HCT116 (cell line): ENCODE data around the gene MAT2B. TPM values are rescaled to one million over a fixed set of nuclear protein-coding genes. Genes with fewer than 3 reads are reported as not detected.

Experiments
- ATAC-seq: fragments of 200-7000 bp; cut with Tn5 transposase; 2 replicates; pipeline ENCODE4 v1.9.1; 2020; ENCODE audit warnings: mild to moderate bottlenecking, moderate library complexity
- BruUV-seq: library from RNA; stranded (reverse); fragments of 400-500 nt; replicated peaks from 2 replicates; lab custom pipeline; 2021; lab: Mats Ljungman, UMichigan
- CTCF ChIA-PET: fragments of 300-600 bp; sonication (Branson Sonifier 250); formaldehyde crosslinking; loops from one replicate; lab custom pipeline; 2021; ENCODE audit warnings: antibody characterized with exemption; lab: Charles Lee
- POLR2A ChIA-PET: fragments of 300-600, 350-600 bp; sonication (Branson Sonifier 250); formaldehyde crosslinking; loops from one replicate; lab custom pipeline; 2021; ENCODE audit warnings: antibody characterized with exemption; lab: Charles Lee
- RAD21 ChIA-PET, 2 experiments: fragments of 300-600 bp; sonication (Branson Sonifier 250); formaldehyde crosslinking; loops; one replicate each; lab custom pipeline; 2023; ENCODE audit warnings: low total read pairs in 2 of 2; ENCODE audit not compliant: uncharacterized antibody in 2 of 2, unreplicated experiment in 2 of 2, low non-redundant PET in 1 of 2; lab: Charles Lee
- DNase-seq: peaks from one replicate; pipeline ENCODE4 v3.0.0-alpha.2; 2010; ENCODE audit warnings: low read depth, low spot score
- H2AFZ ChIP-seq: fragments of 200-600 bp; shearing (Covaris generic), sonication (generic); 2 replicates; pipeline ENCODE4 v1.6.1; 2017; ENCODE audit warnings: low read depth, mixed run types, mixed read lengths, antibody characterized with exemption, low read length; ENCODE audit not compliant: poor library complexity, severe bottlenecking
- H3K27ac ChIP-seq: 2 replicates; pipeline ENCODE4 v1.5.1; 2012; ENCODE audit warnings: low read depth, low read length
- H3K27me3 ChIP-seq: fragments of 200-600 bp; sonication (generic); 2 replicates; pipeline ENCODE4 v1.6.1; 2016; ENCODE audit warnings: mixed run types, low read length, mixed read lengths; ENCODE audit not compliant: insufficient read depth
- H3K36me3 ChIP-seq, 2 experiments: fragments of 200-500 bp in 1 of 2; fragments of 200-600 bp in 1 of 2; sonication (Bioruptor generic) in 1 of 2; sonication (generic) in 1 of 2; 2 replicates each; pipeline versions ENCODE4 v1.5.1 to v1.6.1; 2014 to 2016; ENCODE audit warnings: low read length in 2 of 2, inconsistent platforms in 1 of 2, mixed read lengths in 1 of 2, mixed run types in 1 of 2; ENCODE audit not compliant: insufficient read depth in 2 of 2, control insufficient read depth in 1 of 2
- H3K4me1 ChIP-seq, 2 experiments: fragments of 200-600 bp in 1 of 2; sonication (generic) in 1 of 2; 2 replicates each; pipeline versions ENCODE4 v1.5.1 to v1.6.1; 2012 to 2017; ENCODE audit warnings: low read length in 2 of 2, inconsistent platforms in 1 of 2, mild to moderate bottlenecking in 1 of 2, mixed read lengths in 1 of 2, mixed run types in 1 of 2, moderate library complexity in 1 of 2; ENCODE audit not compliant: insufficient read depth in 2 of 2, control insufficient read depth in 1 of 2
- H3K4me2 ChIP-seq: fragments of 200-600 bp; sonication (generic); 2 replicates; pipeline ENCODE4 v1.6.1; 2017; ENCODE audit warnings: mixed run types, low read length, mixed read lengths
- H3K4me3 ChIP-seq, 2 experiments: fragments of 200-600 bp in 1 of 2; sonication (generic) in 1 of 2; replicated peaks in 1 of 2; 2 replicates each; pipeline ENCODE4 v1.5.1; 2011 to 2016; ENCODE audit warnings: low read length in 2 of 2, control low read depth in 1 of 2, low read depth in 1 of 2, mild to moderate bottlenecking in 1 of 2, mixed read lengths in 1 of 2, mixed run types in 1 of 2
- H3K79me2 ChIP-seq: fragments of 200-600 bp; sonication (generic); 2 replicates; pipeline ENCODE4 v1.6.1; 2017; ENCODE audit warnings: mild to moderate bottlenecking, mixed run types, low read length, moderate library complexity, mixed read lengths; ENCODE audit not compliant: insufficient read depth
- H3K9ac ChIP-seq: fragments of 200-600 bp; sonication (generic); 2 replicates; pipeline ENCODE4 v1.6.1; 2016; ENCODE audit warnings: low read length, mixed read lengths
- H3K9me2 ChIP-seq: fragments of 200-600 bp; sonication (generic), shearing (Covaris generic); 2 replicates; pipeline ENCODE4 v1.6.1; 2017; ENCODE audit warnings: mixed run types, mild to moderate bottlenecking, moderate library complexity; ENCODE audit not compliant: insufficient read depth
- H3K9me3 ChIP-seq, 2 experiments: fragments of 200-500 bp in 1 of 2; fragments of 200-600 bp in 1 of 2; sonication (Bioruptor generic) in 1 of 2; sonication (generic) in 1 of 2; 2 replicates each; pipeline ENCODE4 v1.6.1; 2014 to 2017; ENCODE audit warnings: low read length in 2 of 2, mixed read lengths in 2 of 2, inconsistent platforms in 1 of 2, low read depth in 1 of 2, mild to moderate bottlenecking in 1 of 2, mixed run types in 1 of 2, moderate library complexity in 1 of 2; ENCODE audit not compliant: control insufficient read depth in 1 of 2, insufficient read depth in 1 of 2
- H4K20me1 ChIP-seq: fragments of 200-600 bp; sonication (generic), shearing (Covaris generic); 2 replicates; pipeline ENCODE4 v1.6.1; 2017; ENCODE audit warnings: mixed run types, mild to moderate bottlenecking, moderate library complexity; ENCODE audit not compliant: insufficient read depth
- ATF3 ChIP-seq: IDR thresholded peaks from 2 replicates; pipeline ENCODE4 v1.6.1; 2012
- CBX3 ChIP-seq: IDR thresholded peaks from 2 replicates; pipeline ENCODE4 v1.6.1; 2012; ENCODE audit warnings: low read depth
- CEBPB ChIP-seq: IDR thresholded peaks from 2 replicates; pipeline ENCODE4 v1.6.1; 2012; ENCODE audit warnings: low read depth
- EGR1 ChIP-seq: IDR thresholded peaks from 2 replicates; pipeline ENCODE4 v1.6.1; 2012; ENCODE audit warnings: low read depth
- ELF1 ChIP-seq: IDR thresholded peaks from 2 replicates; pipeline ENCODE4 v1.6.1; 2012; ENCODE audit warnings: low read depth, borderline replicate concordance
- FOSL1 ChIP-seq: IDR thresholded peaks from 2 replicates; pipeline ENCODE4 v1.6.1; 2012; ENCODE audit warnings: low read depth
- JUND ChIP-seq: IDR thresholded peaks from 2 replicates; pipeline ENCODE4 v1.6.1; 2012
- POLR2AphosphoS5 ChIP-seq: IDR thresholded peaks from 2 replicates; pipeline ENCODE4 v1.6.1; 2011; ENCODE audit warnings: mild to moderate bottlenecking, low read depth, low read length, moderate library complexity
- SRF ChIP-seq: IDR thresholded peaks from 2 replicates; pipeline ENCODE4 v1.6.1; 2012; ENCODE audit warnings: low read depth
- TCF7L2 ChIP-seq: IDR thresholded peaks from 2 replicates; pipeline ENCODE4 v1.7.0; 2011; ENCODE audit warnings: borderline replicate concordance, inconsistent platforms; ENCODE audit not compliant: insufficient read depth, insufficient read length; ENCODE audit errors: extremely low read depth
- YY1 ChIP-seq: IDR thresholded peaks from 2 replicates; pipeline ENCODE4 v1.6.1; 2011; ENCODE audit warnings: low read length, low read depth, moderate library complexity, mild to moderate bottlenecking; ENCODE audit not compliant: insufficient replicate concordance; ENCODE audit errors: extremely low read depth
- ZBTB33 ChIP-seq: IDR thresholded peaks from 2 replicates; pipeline ENCODE4 v1.6.1; 2011; ENCODE audit warnings: mild to moderate bottlenecking, low read length, moderate library complexity; ENCODE audit not compliant: insufficient replicate concordance; ENCODE audit errors: extremely low read depth
- ZFX ChIP-seq: fragments of 450-650 bp; IDR thresholded peaks from 2 replicates; pipeline ENCODE4 v1.6.1; 2017
- ZNF274 ChIP-seq: fragments of 200-500 bp; sonication (Bioruptor generic); IDR thresholded peaks from 2 replicates; pipeline ENCODE4 v1.6.1; 2014; ENCODE audit warnings: mild to moderate bottlenecking, low read depth, low read length, inconsistent platforms
- intact Hi-C: fragments of 100-400 bp; cut with micrococcal nuclease; formaldehyde crosslinking; loops from 2 replicates; pipeline ENCODE4 v1.10.0; 2022
- total RNA-seq: library from RNA; stranded (reverse); gene quantifications from one replicate; pipeline ENCODE4 v1.2.1, GENCODE V29; 2021; ENCODE audit not compliant: unreplicated experiment
- TF ChIP-seq, protein P1 (sequence below), 3 experiments: fragments of 200-600 bp in 1 of 3; sonication (generic) in 1 of 3; IDR thresholded peaks in 2 of 3; conservative IDR thresholded peaks in 1 of 3; 2 replicates each; pipeline ENCODE4 v1.5.1; 2012 to 2017; ENCODE audit warnings: low read depth in 2 of 3, low read length in 2 of 3, antibody characterized with exemption in 1 of 3, borderline replicate concordance in 1 of 3, control low read depth in 1 of 3, mild to moderate bottlenecking in 1 of 3, mixed read lengths in 1 of 3, mixed run types in 1 of 3, moderate library complexity in 1 of 3; ENCODE audit not compliant: insufficient read depth in 1 of 3

MAT2B gene
- total RNA-seq, 1 experiment from 2014 or later: 45.9 TPM

DNA sequence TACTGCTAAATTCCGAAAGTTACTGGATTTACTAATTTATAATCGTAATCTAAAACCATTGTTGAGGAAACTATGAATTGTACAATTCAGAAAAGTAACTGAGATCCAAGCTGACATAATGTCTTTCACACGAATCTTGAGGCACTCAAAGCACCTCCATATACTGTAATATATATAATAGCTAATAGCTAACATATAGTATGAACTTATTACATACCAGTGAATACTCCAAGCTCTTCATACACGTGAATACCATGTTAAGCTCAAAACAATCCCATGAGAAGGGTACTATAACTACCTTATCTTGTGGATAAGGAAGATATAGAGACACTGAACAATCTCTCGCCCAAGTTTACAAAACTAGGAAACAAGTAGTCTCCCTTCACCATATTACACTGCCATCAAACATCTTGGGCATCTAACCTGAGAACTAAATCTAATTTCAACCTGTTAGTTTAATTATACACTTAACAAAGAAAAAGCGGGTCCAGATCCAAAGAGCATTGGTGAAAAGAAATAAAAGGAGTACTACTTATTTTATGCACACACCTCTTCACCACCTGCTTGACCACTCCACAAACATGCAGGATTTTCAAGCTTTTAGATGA lies 46.5 kb upstream of the MAT2B start:
- H3K4me1 ChIP-seq: peaks cover 7 to 25% of the 10 kb centered on the region in 2 experiments; a peak in 3 of 4 replicates
- BruUV-seq: no TSS peak
- TF ChIP-seq POLR2AphosphoS5 (no peak), TCF7L2 (no peak), ZNF274 (no peak), ATF3 (no peak), ZBTB33 (no peak), ELF1 (no peak), ZFX (no peak), YY1 (no peak), SRF (no peak), JUND (no peak), EGR1 (no peak), FOSL1 (no peak), CEBPB (no peak), CBX3 (no peak)
- TF ChIP-seq, protein P1, sequence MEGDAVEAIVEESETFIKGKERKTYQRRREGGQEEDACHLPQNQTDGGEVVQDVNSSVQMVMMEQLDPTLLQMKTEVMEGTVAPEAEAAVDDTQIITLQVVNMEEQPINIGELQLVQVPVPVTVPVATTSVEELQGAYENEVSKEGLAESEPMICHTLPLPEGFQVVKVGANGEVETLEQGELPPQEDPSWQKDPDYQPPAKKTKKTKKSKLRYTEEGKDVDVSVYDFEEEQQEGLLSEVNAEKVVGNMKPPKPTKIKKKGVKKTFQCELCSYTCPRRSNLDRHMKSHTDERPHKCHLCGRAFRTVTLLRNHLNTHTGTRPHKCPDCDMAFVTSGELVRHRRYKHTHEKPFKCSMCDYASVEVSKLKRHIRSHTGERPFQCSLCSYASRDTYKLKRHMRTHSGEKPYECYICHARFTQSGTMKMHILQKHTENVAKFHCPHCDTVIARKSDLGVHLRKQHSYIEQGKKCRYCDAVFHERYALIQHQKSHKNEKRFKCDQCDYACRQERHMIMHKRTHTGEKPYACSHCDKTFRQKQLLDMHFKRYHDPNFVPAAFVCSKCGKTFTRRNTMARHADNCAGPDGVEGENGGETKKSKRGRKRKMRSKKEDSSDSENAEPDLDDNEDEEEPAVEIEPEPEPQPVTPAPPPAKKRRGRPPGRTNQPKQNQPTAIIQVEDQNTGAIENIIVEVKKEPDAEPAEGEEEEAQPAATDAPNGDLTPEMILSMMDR (IDR thresholded peaks at IDR 0.05 in 2 of 3, conservative IDR thresholded peaks at IDR 0.05 in 1 of 3; ENCODE audit: borderline replicate concordance in 1 of 3, insufficient read depth in 1 of 3, low read depth in 2 of 3, low read length in 2 of 3): no peak
- H2AFZ ChIP-seq: no peak overlapping the region
- peak overlapping the region; percentile 77 for H3K4me2 ChIP-seq
- DNase-seq (no peak), ATAC-seq (no peak)
- peak overlapping the region; percentile 79 to 88 for H3K4me3 ChIP-seq
- H3K9ac ChIP-seq: peak overlapping the region; percentile 97
- H3K27ac ChIP-seq: peak overlapping the region; percentile 81; the same call in 1 of the 2 replicates
- intact Hi-C loops: no loop called here
- H3K9me2 ChIP-seq: no peaks in the 10 kb centered on the region
- H3K9me3 ChIP-seq: no peaks in the 10 kb centered on the region
- H3K27me3 ChIP-seq: no peaks in the 10 kb centered on the region
- H4K20me1 ChIP-seq: no peaks in the 10 kb centered on the region
- POLR2A ChIA-PET: interaction anchor here (5.0 kb wide), 1 partner anchor 20 kb away, joined by 34 read pairs; the partner anchor contains the start of gene CCNG1
- H3K79me2 ChIP-seq: peaks cover 82% of the 10 kb centered on the region
- peaks cover 8 to 10% of the 10 kb centered on the region in 2 experiments for H3K36me3 ChIP-seq
- RAD21 ChIA-PET: no interaction called here
- CTCF ChIA-PET: interaction anchor here (2.2 kb wide), 1 partner anchor 50 kb away, joined by 6 read pairs; no protein-coding TSS in a partner anchor
